Measurements from ENCODE around the gene CHP1.

CHP1 gene

GRCh38 chr15:41263891-41264351 lies 32.9 kb downstream of the CHP1 start:
- no peak overlapping the region for H3K27ac ChIP-seq (replicated peaks)
- no peak overlapping the region for H3K4me3 ChIP-seq (replicated peaks; ENCODE audit: insufficient read depth, low read length)
- no peaks in the 10 kb centered on the region for H3K27me3 ChIP-seq (ENCODE audit: insufficient read depth, poor library complexity, severe bottlenecking)
- TF ChIP-seq GABPA (IDR thresholded peaks at IDR 0.05; ENCODE audit: low read depth) (no peak), POLR2AphosphoS5 (IDR thresholded peaks at IDR 0.05; ENCODE audit: low read depth) (no peak), REST (IDR thresholded peaks at IDR 0.05; ENCODE audit: insufficient replicate concordance, low read depth) (no peak)
- TF ChIP-seq, protein P1, sequence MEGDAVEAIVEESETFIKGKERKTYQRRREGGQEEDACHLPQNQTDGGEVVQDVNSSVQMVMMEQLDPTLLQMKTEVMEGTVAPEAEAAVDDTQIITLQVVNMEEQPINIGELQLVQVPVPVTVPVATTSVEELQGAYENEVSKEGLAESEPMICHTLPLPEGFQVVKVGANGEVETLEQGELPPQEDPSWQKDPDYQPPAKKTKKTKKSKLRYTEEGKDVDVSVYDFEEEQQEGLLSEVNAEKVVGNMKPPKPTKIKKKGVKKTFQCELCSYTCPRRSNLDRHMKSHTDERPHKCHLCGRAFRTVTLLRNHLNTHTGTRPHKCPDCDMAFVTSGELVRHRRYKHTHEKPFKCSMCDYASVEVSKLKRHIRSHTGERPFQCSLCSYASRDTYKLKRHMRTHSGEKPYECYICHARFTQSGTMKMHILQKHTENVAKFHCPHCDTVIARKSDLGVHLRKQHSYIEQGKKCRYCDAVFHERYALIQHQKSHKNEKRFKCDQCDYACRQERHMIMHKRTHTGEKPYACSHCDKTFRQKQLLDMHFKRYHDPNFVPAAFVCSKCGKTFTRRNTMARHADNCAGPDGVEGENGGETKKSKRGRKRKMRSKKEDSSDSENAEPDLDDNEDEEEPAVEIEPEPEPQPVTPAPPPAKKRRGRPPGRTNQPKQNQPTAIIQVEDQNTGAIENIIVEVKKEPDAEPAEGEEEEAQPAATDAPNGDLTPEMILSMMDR (IDR thresholded peaks at IDR 0.05; ENCODE audit: insufficient read depth, low read length) = no peak
- DNase-seq (ENCODE audit: low read depth in 1 of 2, low spot score in 1 of 2) = peak in 1 of 2 experiments; percentile 19

DNA sequence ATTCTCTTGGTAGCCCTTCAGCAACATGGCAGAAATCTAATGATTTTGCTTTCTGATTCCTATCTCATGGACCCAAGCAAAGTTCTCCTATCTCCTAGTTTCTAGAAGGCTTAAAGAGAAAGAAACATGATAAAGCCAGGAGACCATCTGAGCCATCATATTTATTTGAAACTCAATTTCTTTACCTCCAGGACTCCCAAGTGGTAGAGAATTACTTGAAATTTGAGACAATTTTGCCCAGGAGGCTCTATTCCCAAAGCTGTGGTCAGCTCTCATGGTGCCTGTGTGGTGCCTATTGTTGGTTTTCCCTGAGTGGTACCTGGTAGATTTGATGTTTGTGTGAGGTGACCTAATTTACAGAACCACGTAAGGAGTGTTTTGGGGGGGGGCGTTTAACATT lies 38.8 kb downstream of the CHP1 start:
- no peak for TF ChIP-seq REST (IDR thresholded peaks at IDR 0.05; ENCODE audit: insufficient replicate concordance, low read depth)
- TF ChIP-seq, protein P1 (IDR thresholded peaks at IDR 0.05; ENCODE audit: insufficient read depth, low read length) = no peak
- no peak for TF ChIP-seq POLR2AphosphoS5 (IDR thresholded peaks at IDR 0.05; ENCODE audit: low read depth)
- no peak for TF ChIP-seq GABPA (IDR thresholded peaks at IDR 0.05; ENCODE audit: low read depth)
- no peak for TF ChIP-seq SPI1 (IDR thresholded peaks at IDR 0.05; ENCODE audit: borderline replicate concordance, low read depth)
- Histone ChIP-seq H3K27me3 (ENCODE audit: insufficient read depth, poor library complexity, severe bottlenecking) (no peaks in the 10 kb centered on the region), H3K27ac (replicated peaks) (no peak overlapping the region), H3K4me3 (replicated peaks; ENCODE audit: insufficient read depth, low read length) (no peak overlapping the region)
- no peak for DNase-seq (ENCODE audit: low read depth in 1 of 2, low spot score in 1 of 2)

GRCh38 chr15:41276831-41277230 lies 45.8 kb downstream of the CHP1 start:
- no peaks in the 10 kb centered on the region for H3K27me3 ChIP-seq (ENCODE audit: insufficient read depth, poor library complexity, severe bottlenecking)
- H3K4me3 ChIP-seq (replicated peaks; ENCODE audit: insufficient read depth, low read length) = no peak overlapping the region
- TF ChIP-seq, protein P1 (IDR thresholded peaks at IDR 0.05; ENCODE audit: insufficient read depth, low read length) = no peak
- peak; percentile 68; the same call in 1 of the 2 replicates for TF ChIP-seq SPI1 (IDR thresholded peaks at IDR 0.05; ENCODE audit: borderline replicate concordance, low read depth)
- H3K27ac ChIP-seq (replicated peaks) = peak overlapping the region; percentile 28
- peak; percentile 44 to 73 for DNase-seq (ENCODE audit: low read depth in 1 of 2, low spot score in 1 of 2)

- Histone ChIP-seq H3K27me3 (ENCODE audit: insufficient read depth, poor library complexity, severe bottlenecking) (no peaks in the 10 kb centered on the region), H3K4me3 (replicated peaks; ENCODE audit: insufficient read depth, low read length) (no peak overlapping the region), H3K27ac (replicated peaks) (peak overlapping the region; percentile 86)
- TF ChIP-seq SPI1 (IDR thresholded peaks at IDR 0.05; ENCODE audit: borderline replicate concordance, low read depth) (peak; percentile 71; the same call in 1 of the 2 replicates), REST (IDR thresholded peaks at IDR 0.05; ENCODE audit: insufficient replicate concordance, low read depth) (no peak)
- TF ChIP-seq, protein P1 (IDR thresholded peaks at IDR 0.05; ENCODE audit: insufficient read depth, low read length) = no peak
- peak in 1 of 2 experiments; percentile 76 for DNase-seq (ENCODE audit: low read depth in 1 of 2, low spot score in 1 of 2)
These were observed 47.3 kb downstream of the CHP1 start for GRCh38 chr15:41278319-41278718.

Data from HL-60 (cell line).